ENCODE measurements around the gene SLC8A2.
A peak's percentile ranks its signal among the peaks of the same experiment; 100 is the strongest.

SLC8A2 gene

DNA sequence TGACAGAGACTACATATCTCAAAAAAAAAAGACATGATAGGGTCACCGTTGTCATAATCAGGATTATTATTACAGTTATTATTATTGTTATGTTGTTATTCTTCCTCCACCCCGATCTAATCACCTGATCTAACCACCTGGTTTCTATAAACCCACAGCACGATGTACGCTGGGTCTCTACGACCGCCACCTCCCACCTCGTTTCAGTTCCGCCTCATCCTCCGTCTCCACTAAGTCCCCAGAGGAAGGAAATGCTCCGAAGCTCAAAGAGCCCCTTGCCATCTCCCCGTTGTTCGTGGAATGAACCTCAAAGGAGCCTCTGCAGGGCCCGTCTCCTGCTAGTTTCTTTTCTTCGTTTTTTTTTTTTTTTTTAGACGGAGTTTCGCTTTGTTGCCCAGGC is 36.5 kb downstream of the SLC8A2 start:
- H3K4me3 Mint-ChIP-seq: peak overlapping the region; percentile 61 to 71
- no peak overlapping the region for H3K27ac Mint-ChIP-seq
- H3K36me3 Mint-ChIP-seq (ENCODE audit: insufficient read depth): no peaks in the 10 kb centered on the region
- peak; percentile 61 for ATAC-seq (replicated peaks)
- DNase-seq: no peak
- no peaks in the 10 kb centered on the region for H3K9me3 Mint-ChIP-seq
- peaks cover 56 to 81% of the 10 kb centered on the region in 2 donors for H3K27me3 Mint-ChIP-seq
- H3K4me1 Mint-ChIP-seq (ENCODE audit: low read depth in 2 of 2): peaks cover 21 to 22% of the 10 kb centered on the region in 2 donors

DNA sequence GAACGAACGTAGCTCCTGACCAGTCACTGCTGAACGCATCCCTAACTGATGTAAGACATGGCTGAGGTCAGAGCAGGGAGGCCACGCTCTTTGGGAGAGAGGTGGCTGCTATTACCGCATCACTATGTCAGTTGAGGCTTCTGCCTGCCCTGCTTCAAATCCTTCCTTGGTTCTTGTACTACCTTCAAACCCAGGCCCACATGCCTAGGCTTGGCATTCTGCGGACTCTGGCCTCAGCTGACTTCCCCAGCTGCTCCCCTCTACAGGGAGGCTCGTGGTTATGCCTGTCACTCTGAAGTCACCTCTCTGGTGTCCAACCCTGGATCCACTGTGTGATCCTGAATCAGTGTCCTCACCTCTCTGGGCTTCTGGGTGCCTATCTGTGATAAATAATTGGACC is 37.6 kb downstream of the SLC8A2 start:
- H3K27me3 Mint-ChIP-seq: peaks cover 58 to 80% of the 10 kb centered on the region in 2 donors
- no peak overlapping the region for H3K4me3 Mint-ChIP-seq
- H3K27ac Mint-ChIP-seq: no peak overlapping the region
- no peaks in the 10 kb centered on the region for H3K9me3 Mint-ChIP-seq
- DNase-seq: no peak
- no peak for ATAC-seq (replicated peaks)
- no peaks in the 10 kb centered on the region for H3K36me3 Mint-ChIP-seq (ENCODE audit: insufficient read depth)
- H3K4me1 Mint-ChIP-seq (ENCODE audit: low read depth in 2 of 2): peaks cover 22 to 26% of the 10 kb centered on the region in 2 donors

DNA sequence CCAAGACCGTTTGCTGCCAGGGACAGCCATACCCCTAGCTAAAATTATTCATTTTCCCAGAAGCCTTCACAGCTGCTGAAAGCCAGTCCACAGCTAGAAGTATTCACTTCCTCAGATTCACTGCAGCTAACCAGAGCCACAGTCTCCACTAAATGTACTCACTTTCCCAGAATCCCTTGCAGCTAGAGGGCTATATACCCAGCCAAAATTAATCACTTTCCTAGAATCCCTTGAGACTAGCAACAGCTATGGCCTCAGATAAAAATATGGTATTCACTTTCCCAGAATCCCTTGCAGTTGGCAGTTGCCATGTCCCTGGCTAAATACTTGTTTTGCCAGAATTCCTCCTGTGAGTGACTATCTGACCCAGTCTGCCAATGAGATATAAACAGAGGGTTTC is 38.6 kb downstream of the SLC8A2 start:
- no peaks in the 10 kb centered on the region for H3K9me3 Mint-ChIP-seq
- peaks cover 49 to 70% of the 10 kb centered on the region in 2 donors for H3K27me3 Mint-ChIP-seq
- no peaks in the 10 kb centered on the region for H3K36me3 Mint-ChIP-seq (ENCODE audit: insufficient read depth)
- H3K4me1 Mint-ChIP-seq (ENCODE audit: low read depth in 2 of 2): peaks cover 22 to 26% of the 10 kb centered on the region in 2 donors
- no peak overlapping the region for H3K4me3 Mint-ChIP-seq
- H3K27ac Mint-ChIP-seq: no peak overlapping the region
- ATAC-seq (replicated peaks) (no peak), DNase-seq (no peak)

DNA sequence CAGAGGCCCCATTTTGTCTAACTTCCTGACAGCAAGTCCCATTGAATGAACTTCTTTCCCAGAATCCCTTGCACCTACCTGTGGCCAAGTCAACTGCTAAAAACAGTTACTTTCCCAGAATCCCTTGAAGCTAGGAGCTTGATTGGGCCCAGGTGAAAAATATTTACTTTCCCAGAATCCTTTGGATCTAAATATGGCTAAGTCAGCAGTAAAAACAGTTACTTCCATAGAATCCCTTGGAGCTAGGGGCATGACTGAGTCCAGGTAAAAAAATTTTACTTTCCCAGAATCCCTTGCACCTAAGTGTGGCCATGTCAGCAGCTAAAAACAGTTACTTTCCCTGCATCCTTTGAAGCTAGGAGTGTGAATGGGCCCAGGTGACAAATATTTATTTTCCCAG is 39.2 kb downstream of the SLC8A2 start:
- H3K27ac Mint-ChIP-seq: no peak overlapping the region
- ATAC-seq (replicated peaks) (no peak), DNase-seq (no peak)
- no peaks in the 10 kb centered on the region for H3K9me3 Mint-ChIP-seq
- peaks cover 42 to 64% of the 10 kb centered on the region in 2 donors for H3K27me3 Mint-ChIP-seq
- H3K36me3 Mint-ChIP-seq (ENCODE audit: insufficient read depth): no peaks in the 10 kb centered on the region
- peaks cover 22 to 26% of the 10 kb centered on the region in 2 donors for H3K4me1 Mint-ChIP-seq (ENCODE audit: low read depth in 2 of 2)
- H3K4me3 Mint-ChIP-seq: no peak overlapping the region

GRCh38 chr19:47432091-47432490 is 39.6 kb downstream of the SLC8A2 start:
- Mint-ChIP-seq H3K27ac (no peak overlapping the region), H3K4me1 (ENCODE audit: low read depth in 2 of 2) (peaks cover 18 to 23% of the 10 kb centered on the region in 2 donors), H3K9me3 (no peaks in the 10 kb centered on the region), H3K36me3 (ENCODE audit: insufficient read depth) (no peaks in the 10 kb centered on the region), H3K27me3 (peaks cover 38 to 60% of the 10 kb centered on the region in 2 donors), H3K4me3 (no peak overlapping the region)
- DNase-seq (no peak), ATAC-seq (replicated peaks) (no peak)

GRCh38 chr19:47430041-47430802 is 41.5 kb downstream of the SLC8A2 start:
- Mint-ChIP-seq H3K9me3 (no peaks in the 10 kb centered on the region), H3K36me3 (ENCODE audit: insufficient read depth) (no peaks in the 10 kb centered on the region), H3K27me3 (peaks cover 29 to 41% of the 10 kb centered on the region in 2 donors), H3K27ac (peak overlapping the region in 1 of 2 donors; percentile 35), H3K4me1 (ENCODE audit: low read depth in 2 of 2) (peaks cover 3 to 9% of the 10 kb centered on the region in 2 donors), H3K4me3 (peak overlapping the region; percentile 51 to 66)
- peak; percentile 39 for ATAC-seq (replicated peaks)
- no peak for DNase-seq

DNA sequence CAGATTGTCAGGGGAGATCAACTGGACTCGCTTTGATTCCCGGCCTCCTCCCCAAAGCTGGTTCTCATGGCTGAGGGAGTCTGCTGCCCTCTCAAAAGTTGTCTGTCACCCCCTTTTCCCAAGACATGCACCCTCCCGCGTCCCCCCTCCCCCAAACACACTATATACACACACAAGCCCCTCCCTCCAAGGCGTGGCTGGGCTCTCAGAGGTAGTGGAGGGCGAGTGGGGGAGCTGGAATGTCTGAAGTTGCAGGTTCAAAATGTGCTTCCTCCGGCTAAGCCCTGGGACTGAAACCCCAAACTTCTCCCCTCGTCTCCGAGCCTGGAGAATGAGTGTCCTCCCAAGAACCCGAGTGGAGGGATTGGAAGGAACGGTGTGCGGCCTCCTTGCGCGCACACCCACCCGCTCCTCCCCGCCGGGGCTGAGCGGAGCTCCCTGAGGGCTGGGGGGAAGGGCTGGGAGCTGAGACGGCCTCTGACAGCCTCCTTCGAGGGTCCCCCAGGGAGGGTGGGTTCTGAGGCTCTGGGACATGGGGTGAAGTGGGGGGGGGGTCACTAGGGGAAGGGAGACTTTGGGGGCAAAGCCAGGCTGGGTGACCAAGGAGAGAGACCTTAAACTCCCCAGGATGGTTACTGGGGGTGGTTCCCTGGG is 42.4 kb downstream of the SLC8A2 start:
- Mint-ChIP-seq H3K4me1 (ENCODE audit: low read depth in 2 of 2) (peaks cover 0 to 8% of the 10 kb centered on the region in 2 donors), H3K27ac (peak overlapping the region in 1 of 2 donors; percentile 35), H3K4me3 (peak overlapping the region; percentile 51 to 66), H3K9me3 (no peaks in the 10 kb centered on the region), H3K36me3 (ENCODE audit: insufficient read depth) (no peaks in the 10 kb centered on the region), H3K27me3 (peaks cover 36 to 44% of the 10 kb centered on the region in 2 donors)
- ATAC-seq (replicated peaks) (no peak), DNase-seq (no peak)

GRCh38 chr19:47428177-47428894 is 43.4 kb downstream of the SLC8A2 start:
- Mint-ChIP-seq H3K27ac (no peak overlapping the region), H3K4me3 (no peak overlapping the region), H3K36me3 (ENCODE audit: insufficient read depth) (no peaks in the 10 kb centered on the region), H3K9me3 (no peaks in the 10 kb centered on the region), H3K4me1 (ENCODE audit: low read depth in 2 of 2) (peaks cover 0 to 8% of the 10 kb centered on the region in 2 donors), H3K27me3 (peaks cover 41 to 54% of the 10 kb centered on the region in 2 donors)
- peak; percentile 67 to 72 (median 70) for DNase-seq
- ATAC-seq (replicated peaks): peak; percentile 78

GRCh38 chr19:47427241-47428176 is 44.2 kb downstream of the SLC8A2 start:
- Mint-ChIP-seq H3K9me3 (no peaks in the 10 kb centered on the region), H3K27me3 (peaks cover 49 to 59% of the 10 kb centered on the region in 2 donors), H3K4me1 (ENCODE audit: low read depth in 2 of 2) (peaks cover 6 to 10% of the 10 kb centered on the region in 2 donors), H3K36me3 (ENCODE audit: insufficient read depth) (no peaks in the 10 kb centered on the region), H3K4me3 (no peak overlapping the region), H3K27ac (no peak overlapping the region)
- ATAC-seq (replicated peaks) (peak; percentile 64), DNase-seq (peak; percentile 66 to 72 (median 69))

GRCh38 chr19:47423203-47423882 is 48.4 kb downstream of the SLC8A2 start:
- no peak for DNase-seq
- no peaks in the 10 kb centered on the region for H3K9me3 Mint-ChIP-seq
- H3K4me3 Mint-ChIP-seq: no peak overlapping the region
- ATAC-seq (replicated peaks): no peak
- peaks cover 54 to 63% of the 10 kb centered on the region in 2 donors for H3K27me3 Mint-ChIP-seq
- H3K36me3 Mint-ChIP-seq (ENCODE audit: insufficient read depth): peaks cover 7% of the 10 kb centered on the region
- H3K4me1 Mint-ChIP-seq (ENCODE audit: low read depth in 2 of 2): peaks cover 21 to 34% of the 10 kb centered on the region in 2 donors
- no peak overlapping the region for H3K27ac Mint-ChIP-seq

DNA sequence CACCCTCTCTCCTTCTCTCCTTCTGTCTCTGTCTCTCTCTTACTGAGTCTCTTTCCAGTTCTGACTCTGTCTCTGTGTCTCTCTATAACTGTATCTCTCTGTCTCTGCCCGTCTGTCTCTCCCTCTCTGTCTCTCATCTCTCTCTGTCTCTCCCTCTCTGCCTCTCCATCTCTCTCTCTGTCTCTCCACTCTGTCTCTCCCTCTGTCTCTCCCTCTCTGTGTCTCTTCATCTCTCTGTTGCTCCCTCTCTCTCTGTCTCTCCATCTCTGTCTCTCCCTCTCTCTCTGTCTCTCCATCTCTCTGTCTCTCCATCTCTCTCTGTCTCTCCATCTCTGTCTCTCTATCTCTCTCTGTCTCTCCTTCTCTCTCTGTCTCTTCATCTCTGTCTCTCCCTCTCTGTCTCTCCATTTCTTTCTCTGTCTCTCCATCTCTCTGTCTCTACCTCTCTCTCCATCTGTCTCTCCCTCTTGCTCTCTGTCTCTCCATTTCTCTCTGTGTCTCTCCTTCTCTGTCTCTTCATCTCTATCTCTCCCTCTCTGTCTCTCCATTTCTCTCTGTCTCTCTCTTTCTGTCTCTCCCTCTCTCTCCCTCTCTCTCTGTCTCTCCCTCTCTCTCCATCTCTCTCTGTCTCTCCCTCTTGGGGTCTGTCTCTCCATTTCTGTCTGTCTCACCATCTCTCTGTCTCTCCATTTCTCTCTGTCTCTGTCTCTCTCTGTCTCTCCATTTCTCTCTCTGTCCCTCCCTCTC is 49.1 kb downstream of the SLC8A2 start:
- Mint-ChIP-seq H3K4me3 (no peak overlapping the region), H3K4me1 (ENCODE audit: low read depth in 2 of 2) (peaks cover 29 to 42% of the 10 kb centered on the region in 2 donors), H3K27me3 (peaks cover 61 to 70% of the 10 kb centered on the region in 2 donors), H3K36me3 (ENCODE audit: insufficient read depth) (peaks cover 7% of the 10 kb centered on the region), H3K27ac (no peak overlapping the region), H3K9me3 (no peaks in the 10 kb centered on the region)
- no peak for ATAC-seq (replicated peaks)
- DNase-seq: no peak

Measured in effector memory CD8-positive, alpha-beta T cell (primary cell).